ENCODE data around the gene ATXN1.
"Not testable (repeated sequence)": the region's sequence is repeated elsewhere in the genome, so short reads cannot be mapped to it uniquely, and the experiment has no call there.

Gene ATXN1

DNA sequence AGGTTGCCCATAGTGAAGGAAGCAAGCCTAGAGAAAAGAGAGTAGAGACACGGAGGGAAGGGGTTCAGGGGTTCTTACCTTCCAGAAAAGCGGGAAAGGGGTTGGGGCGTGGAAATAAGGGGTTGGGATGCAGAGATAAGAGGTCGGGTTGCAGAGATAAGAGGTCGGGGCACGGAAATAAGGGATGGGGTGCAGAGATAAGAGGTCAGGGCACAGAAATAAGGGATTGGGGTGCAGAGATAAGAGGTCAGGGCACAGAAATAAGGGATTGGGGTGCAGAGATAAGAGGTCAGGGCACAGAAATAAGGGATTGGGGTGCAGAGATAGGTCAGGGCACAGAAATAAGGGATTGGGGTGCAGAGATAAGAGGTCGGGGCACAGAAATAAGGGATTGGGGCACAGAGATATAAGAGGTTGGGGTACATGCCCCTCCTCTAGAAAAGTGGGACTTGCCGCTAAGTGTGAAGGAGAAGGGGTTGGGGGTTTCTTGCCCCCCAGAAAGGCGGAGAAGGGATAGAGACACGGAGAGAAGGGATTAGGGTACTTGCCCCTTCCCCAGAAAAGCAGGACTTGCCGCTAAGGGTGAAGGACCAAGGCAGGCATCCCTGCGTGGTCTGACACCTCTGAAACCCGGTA lies 497.7 kb downstream of the ATXN1 start:
- DNase-seq, result not testable (repeated sequence)

DNA sequence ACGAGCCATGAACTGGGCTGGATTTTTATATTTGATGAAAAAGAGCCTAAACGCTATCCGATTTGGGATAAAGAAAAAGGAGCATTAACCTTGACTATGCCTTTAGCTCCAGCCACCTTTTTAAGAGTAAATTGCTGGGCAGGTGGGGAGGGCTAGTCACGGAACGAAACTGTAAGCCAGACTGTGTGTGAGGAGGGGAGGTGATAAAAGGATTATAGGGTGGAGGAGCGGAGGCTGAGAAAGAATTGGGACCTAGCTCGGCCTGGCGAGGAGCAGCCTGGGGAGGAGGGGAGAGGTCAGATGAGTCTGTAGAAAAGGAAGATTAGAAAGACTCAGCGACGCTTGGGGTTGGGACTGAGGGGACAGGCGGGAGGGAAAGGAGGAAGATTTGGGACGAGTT lies 498.5 kb downstream of the ATXN1 start:
- DNase-seq, result not testable (repeated sequence)

DNA sequence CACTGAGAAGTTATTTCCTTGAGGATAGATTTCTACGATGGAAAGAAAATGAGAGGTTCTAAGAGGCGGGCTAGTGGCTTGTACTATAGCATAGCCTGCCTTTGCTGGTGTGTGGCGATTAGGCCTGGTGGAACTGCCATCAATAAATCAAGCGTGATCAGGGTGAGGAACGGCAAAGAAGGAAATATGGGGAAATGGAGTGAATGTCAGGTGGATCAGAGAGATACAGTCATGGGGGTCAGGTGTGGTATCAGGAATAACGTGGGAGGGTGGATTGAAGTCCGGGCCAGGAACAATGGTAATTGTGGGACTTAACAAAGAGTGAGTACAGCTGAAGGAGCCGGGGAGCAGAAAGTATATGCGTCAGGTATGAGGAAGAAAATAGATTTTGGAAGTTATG lies 500.7 kb downstream of the ATXN1 start:
- not testable (repeated sequence) for DNase-seq

DNA sequence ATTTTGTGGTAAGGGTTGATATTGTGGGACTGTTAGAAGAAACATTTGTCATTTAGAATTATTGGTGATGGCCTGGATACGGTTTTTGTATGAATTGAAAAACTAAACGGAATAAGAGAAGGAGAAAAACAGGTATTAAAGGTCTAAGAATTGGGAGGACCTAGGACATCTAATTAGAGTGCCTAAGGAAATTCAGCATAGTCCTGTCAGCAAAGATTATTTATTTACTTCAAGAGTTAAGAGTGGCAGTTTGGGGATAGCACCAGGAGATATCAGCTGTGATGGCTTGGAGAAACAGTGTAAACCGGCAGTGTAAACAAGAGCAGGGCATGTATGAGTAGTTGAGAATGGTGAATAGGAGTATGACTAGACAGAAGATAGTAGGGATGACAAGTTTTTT lies 501.7 kb downstream of the ATXN1 start:
- not testable (repeated sequence) for DNase-seq

DNA sequence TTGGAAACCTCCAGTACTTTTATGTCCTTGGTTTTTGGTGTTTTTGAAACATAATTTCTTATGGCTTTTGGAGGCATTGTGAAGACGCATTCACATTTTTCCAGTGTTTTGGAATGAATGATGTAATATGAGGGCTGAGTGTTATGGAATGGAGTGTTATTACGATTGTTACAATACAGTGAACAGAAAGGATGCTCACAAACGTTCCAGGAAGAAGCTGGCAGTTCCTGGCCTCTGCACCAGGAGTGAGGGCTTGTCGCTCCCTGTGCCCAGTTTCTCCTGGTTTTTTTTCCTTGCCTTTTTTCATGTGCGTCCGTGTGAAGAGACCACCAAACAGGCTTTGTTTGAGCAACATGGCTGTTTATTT lies 502.6 kb downstream of the ATXN1 start:
- DNase-seq, result no peak

DNA sequence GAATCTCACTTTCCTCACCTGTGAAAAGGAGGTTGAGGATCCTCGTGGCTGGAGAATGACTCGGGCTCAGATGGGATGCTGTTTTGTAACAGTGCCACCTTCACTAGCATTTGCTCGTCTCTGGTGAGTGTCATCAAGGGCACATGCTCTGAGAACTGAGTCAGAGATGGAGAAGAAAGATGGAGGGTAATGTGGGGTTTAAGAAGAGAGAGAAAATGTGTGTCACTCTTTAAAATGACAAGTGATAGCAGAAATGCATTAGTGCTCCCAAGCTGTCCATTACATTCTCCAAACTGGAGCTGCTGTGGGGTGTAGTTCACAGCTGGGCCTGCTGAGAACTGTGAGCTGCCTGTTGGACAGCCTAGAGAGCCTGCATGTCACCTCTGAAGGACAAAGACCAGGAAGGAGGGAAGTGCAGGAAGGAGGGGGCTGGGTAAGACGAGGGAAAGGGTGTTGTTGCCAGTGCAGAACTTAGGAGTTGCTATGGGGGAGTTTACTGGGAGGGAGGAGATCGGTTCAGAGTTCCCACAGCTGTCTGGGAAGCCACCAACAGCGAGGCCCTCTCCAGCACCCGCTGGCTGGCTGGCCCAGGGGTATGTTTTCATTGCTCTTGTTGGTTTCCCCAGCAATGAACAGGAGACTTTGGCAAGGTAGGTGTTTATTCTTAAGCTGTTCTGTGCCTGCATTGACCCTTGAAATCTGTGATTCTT lies 503.1 kb downstream of the ATXN1 start:
- DNase-seq, result no peak

DNA sequence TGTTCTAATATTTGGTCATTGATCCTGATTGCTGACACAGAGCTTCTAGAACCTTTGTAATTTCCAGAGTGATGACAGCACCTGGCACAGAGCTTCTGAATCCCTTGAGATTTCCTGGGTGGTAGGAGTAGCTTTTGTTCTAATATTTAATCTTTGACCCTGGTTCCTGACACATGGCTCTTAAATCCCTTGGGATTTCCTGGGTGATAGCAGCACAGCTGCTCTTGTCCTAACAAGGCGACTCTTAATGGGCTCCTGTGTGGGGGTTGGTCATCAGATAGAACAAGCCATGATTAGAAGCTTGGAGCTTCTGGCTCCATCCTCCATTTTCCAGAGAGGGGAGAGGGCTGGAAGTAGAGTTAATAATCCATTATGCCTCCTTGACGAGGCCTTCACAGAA lies 504.5 kb downstream of the ATXN1 start:
- no peak for DNase-seq

DNA sequence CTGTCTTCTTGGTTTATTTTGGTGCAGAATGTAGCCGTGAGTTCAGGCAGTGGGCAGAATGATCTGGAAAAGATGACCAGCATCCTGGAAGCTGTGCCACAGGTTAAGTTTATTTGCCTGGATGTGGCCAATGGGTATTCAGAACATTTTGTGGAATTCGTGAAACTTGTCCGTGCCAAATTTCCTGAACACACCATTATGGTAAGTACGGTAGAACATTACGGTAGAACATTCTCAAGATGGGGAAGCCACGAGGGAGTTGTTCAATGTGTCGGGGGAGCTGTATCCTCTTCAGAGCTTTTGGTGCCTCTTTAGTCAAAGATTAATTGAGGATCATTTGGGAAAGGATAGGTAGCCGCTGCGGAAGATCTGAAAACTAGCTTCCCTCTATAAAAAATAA lies 506.7 kb downstream of the ATXN1 start:
- no peak for DNase-seq

DNA sequence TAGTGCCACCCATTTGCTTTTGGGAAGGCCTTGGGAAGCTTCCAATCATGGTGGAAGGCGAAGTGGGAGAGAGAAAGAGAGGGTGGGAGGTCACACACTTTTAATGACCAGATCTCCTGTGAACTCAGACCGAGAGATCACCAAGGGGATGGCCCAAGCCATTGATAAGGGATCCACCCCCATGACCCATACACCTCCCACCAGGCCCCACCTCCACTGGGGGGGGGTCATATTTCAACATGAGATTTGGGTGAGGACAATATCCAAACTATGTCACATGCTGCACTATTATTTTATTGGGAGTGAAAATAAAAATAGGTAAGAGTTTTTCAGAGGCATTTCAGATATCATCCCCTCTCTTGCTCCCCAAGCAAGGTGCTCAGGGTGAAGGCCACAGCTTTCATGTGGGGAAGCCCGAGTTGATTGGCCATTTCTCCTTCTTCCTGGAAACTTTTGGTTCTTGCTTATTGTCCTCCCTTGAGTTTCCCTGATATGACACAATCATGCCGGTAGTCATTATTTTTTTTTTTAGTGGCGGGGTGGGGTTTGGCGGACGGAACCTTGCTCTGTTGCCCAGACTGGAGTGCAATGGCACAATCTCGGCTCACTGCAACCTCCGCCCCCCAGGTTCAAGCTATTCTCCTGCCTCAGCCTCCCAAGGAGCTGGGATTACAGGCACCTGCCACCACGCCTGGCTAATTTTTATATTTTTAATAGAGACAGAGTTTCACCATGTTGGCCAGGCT lies 507.7 kb downstream of the ATXN1 start:
- DNase-seq, result no peak

DNA sequence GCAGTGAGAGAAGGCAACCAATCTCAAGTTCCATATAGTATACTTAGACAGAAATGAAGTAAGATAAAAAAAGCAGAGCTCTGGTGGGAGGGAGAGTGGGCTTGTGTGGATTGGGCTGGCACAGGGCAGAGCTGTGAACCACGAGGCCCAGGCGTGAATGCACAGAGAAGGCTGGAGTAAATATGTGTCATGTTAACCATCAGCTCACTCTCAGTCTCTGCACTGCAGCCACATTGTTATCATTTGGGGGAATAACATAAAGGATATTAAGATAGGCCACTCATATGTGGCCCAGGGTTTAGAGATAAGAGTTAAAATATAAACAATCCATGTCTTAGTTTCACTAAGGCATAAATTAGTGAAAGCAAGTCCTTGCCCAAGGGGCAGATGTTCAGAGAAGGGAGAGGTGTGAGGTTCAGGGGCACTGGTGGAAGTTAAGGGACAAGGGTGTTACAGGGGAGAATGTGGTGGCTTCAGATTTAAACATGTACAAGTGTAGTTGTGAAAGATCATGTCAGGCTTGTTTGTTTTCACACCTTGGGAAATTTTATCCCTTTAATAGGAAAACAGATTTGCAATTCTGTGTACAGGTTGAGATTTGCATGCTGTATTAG lies 508.5 kb downstream of the ATXN1 start:
- DNase-seq, result no peak

DNA sequence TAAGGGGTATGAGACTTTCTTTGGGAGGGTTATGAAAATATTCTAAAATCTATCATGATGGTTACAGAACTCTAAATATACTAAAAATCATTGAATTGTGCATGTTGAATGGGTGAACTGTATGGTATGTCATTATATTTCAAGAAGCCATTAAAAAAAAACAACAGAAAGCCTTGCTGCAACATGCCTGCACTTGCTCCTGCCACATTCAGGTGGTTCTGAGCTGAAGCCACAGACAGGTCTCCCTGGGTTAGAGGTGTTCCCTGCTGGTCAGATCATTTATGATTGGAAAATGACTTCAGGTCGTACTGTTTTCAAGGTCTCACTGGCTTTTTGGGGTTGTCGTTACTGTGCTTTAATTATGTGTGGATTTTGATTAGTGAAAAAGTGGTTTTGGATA lies 509.6 kb downstream of the ATXN1 start:
- DNase-seq, result no peak

DNA sequence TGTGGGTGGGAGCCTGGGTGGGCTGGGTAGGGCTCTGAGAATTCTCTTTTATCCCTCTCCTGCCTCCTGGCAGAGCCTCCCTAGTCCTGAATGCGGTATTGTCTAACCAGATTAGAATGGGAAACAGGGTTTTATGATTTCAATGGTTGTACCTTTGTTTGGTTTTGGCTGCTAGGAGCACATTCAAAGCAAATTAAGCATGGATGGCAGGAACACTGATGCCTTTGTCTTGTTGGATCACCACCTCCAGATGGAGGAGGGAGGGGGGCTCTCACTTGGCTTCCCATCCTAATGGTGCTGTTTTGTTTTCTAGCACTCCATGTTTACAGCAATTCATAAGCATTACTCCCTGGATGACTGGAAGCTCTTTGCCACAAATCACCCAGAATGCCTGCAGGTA lies 511.3 kb downstream of the ATXN1 start:
- no peak for DNase-seq
